NCI-H2107 (cell line): ENCODE results near the gene CDH2.

Experiments
- DNase-seq: peaks from one replicate; lab custom pipeline; 2025; lab: John Stamatoyannopoulos, UW

Gene CDH2

DNA sequence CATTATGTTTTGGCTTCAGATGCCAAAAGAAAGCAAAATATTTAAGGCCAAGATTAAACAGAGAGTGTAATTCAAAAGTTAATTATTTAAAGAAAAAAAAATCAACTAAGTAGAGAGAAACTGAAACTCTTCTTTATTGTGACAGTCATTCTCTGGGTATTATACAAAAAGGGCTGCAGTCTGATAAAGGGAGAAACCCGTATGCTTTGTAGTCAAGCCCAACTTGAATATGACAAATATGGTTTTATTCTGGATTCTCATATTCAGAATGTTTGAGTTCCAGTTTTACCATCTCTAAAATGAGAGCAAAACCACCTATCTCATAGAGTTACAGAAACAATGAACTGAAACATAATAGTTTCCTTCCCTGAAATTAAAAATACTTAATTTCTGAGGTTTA, 8.2 kb downstream of the CDH2 start:
- DNase-seq: no peak

- DNase-seq: no peak
These were observed 9.0 kb downstream of the CDH2 start for GRCh38 chr18:28167835-28168349.

DNA sequence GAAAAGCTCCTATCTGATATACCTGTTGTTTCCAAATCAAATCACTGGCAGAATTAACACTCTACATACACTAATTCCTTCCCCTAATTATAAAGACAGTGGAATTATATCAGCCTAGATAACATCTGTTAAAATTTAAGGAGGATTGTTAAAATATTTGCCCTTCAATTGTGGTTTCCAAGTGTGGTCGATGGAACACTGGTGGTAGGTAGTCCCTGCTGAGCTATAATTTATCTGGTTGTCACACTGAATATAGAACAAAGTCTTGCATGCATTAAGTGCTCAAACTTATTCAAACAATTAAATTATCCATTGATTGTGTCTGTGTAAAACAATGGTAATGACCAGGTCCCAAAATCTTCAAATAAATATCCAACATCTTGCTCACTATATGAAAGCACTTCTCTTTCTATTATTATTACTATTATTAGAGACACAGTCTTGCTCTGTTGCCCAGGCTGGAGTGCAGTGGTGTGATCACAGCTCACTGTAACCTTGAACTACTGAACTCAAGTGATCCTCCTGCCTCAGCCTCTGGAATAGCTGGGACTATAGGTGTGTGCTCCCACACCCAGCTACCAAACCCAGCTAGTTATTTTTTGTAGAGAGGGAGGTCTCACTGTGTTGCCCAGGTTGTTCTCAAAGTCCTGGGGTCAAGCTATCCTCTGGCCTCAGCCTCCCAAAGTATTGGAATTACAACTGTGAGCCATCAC, 12.0 kb downstream of the CDH2 start:
- DNase-seq: no peak

DNA sequence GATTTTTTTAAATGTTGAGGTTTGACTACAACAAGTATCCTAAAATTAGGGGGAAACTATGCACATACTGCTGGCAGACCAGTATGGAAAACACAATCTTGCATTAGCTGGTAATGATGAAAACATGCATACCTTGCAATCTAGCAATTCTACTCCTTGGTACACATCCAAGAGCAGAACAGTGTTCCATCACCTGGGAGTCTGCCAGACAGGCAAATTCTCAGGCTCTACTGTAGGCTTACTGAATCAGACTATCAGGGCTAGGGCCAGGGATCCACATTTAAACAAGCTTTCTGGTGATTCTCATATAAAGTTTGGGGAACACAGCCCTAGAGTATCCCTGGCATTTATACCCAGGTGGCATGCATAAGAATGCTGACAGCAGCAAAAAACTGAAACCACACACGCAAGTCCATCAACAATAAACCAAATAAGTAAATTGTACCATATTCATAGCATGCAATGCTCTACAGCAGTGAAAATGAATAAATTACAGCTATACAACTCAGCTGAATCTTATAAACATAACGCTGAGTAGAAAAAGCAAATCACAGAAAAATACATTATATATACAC, 13.6 kb downstream of the CDH2 start:
- DNase-seq: no peak

GRCh38 chr18:28161608-28162599, 15.0 kb downstream of the CDH2 start:
- DNase-seq: no peak

- DNase-seq: no peak
These were observed 17.9 kb downstream of the CDH2 start for GRCh38 chr18:28159055-28159454.

DNA sequence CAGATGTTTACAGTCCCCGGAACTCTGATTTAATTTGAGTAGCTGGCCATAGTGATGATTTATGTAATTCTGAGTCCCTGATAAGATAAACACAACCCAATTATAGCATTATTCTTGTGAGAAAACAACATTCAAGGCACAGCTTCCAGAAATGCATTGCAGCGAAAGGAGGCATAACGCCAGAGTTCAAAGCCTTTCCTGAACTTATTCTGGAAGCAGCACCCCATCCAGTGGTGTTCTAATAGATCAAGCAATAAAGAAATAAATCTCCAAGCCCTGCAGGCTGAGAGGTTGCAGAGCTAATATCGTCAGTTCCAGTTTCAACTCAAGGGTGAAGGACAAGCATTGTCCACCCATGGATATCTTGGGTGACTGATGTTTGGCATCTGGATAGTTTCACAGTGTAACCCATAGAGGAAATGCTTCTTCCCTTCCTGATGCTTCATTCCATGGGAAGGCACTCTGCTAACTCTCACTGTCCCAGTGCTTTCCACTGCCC, 18.8 kb downstream of the CDH2 start:
- no peak for DNase-seq

GRCh38 chr18:28153485-28154065, 23.4 kb downstream of the CDH2 start:
- DNase-seq: no peak

- DNase-seq: no peak
These were observed 24.2 kb downstream of the CDH2 start for GRCh38 chr18:28152754-28153153.

GRCh38 chr18:28152354-28152753, 24.6 kb downstream of the CDH2 start:
- no peak for DNase-seq

GRCh38 chr18:28151434-28151833, 25.5 kb downstream of the CDH2 start:
- no peak for DNase-seq

- no peak for DNase-seq
These were observed 26.0 kb downstream of the CDH2 start for GRCh38 chr18:28150925-28151324.

DNA sequence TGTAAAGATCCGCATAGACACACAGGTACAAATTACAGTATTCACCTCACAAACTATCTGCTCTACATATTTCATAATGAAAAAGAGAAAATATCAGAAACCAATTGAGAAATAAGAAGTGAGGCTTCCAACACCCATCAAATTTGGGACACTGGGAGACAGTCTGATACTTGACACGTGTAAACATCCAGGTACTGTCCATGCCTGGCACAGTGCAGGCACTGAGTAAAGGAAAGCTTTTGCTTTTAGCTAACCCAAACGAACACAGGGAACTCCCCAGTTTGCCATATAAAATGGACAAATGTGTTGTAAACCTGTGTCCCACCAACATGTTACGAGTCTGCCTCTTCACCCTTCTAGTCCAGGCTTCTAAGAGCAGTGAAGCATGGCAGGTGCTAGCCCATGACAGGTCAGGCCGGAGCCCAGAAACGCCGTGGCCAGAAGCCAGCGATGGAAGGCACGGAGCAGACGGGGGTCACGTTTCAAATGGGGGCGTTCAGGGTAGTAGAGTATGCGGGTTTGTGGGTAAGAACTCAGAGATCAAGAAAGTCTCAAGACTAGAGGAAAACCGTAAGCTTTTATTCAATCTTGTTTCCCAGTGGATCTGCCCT, 27.0 kb downstream of the CDH2 start:
- DNase-seq: no peak

GRCh38 chr18:28147674-28148171, 29.2 kb downstream of the CDH2 start:
- no peak for DNase-seq

GRCh38 chr18:28143725-28144124, 33.2 kb downstream of the CDH2 start:
- no peak for DNase-seq

DNA sequence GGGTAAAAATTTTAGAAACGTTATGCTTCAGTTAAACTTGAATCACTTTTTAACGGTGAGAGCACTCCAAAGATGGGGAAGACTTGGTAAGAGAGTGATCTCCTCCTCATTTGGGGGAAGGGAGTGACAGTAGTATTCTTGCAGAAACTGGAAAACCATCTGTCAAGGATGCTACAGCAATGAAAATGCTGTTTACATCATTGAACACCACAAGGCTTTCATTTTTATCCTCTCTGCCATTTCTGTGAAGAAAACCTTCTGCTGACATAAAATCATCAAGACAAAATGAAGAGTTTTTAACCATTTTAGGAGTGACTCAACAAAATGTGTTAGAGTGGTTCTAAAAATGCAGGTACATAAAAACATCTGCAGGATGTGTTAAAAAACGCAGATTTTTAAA, 38.1 kb downstream of the CDH2 start:
- DNase-seq: no peak

GRCh38 chr18:28136071-28136470, 40.9 kb downstream of the CDH2 start:
- DNase-seq: no peak

GRCh38 chr18:28134774-28135173, 42.2 kb downstream of the CDH2 start:
- DNase-seq: no peak

GRCh38 chr18:28132084-28132483, 44.8 kb downstream of the CDH2 start:
- DNase-seq: no peak

DNA sequence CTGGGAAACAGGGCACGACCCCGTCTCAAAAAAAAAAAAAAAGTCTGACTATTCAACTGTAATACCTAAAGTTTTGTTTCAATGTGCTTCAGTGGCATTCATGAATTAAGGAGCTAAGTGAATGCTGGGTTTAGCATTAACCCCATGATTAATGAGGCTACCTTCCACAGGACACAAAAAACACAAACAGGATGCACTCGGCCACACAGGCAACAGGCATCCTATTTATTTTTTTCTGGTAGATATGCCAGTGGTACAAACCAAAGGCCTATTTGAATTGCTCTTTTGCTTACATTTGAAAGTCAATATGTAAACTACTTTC, 48.3 kb downstream of the CDH2 start:
- no peak for DNase-seq
